OCI-LY7 (cell line): Measurements from ENCODE around the gene CCDC93. TPM values are rescaled to one million over a fixed set of nuclear protein-coding genes. Genes with fewer than 3 reads are reported as not detected.

Experiments used
- BruUV-seq: library from RNA; stranded (reverse); fragments of 400-500 nt; replicated peaks from 2 replicates; lab custom pipeline; 2021; lab: Mats Ljungman, UMichigan
- CTCF ChIA-PET: fragments of 300-600 bp; sonication (Branson Sonifier 250); formaldehyde crosslinking; loops from one replicate; lab custom pipeline; 2022; ENCODE audit warnings: antibody characterized with exemption; ENCODE audit not compliant: unreplicated experiment; lab: Charles Lee
- POLR2A ChIA-PET: fragments of 300-600 bp; sonication (Branson Sonifier 250); formaldehyde crosslinking; loops from one replicate; lab custom pipeline; 2022; ENCODE audit warnings: antibody characterized with exemption; lab: Charles Lee
- DNase-seq: peaks from one replicate; pipeline ENCODE4 v3.0.0-alpha.2; 2015; ENCODE audit warnings: low spot score
- H2AFZ ChIP-seq: fragments of 200-600 bp; sonication (generic), shearing (Covaris generic); 2 replicates; pipeline ENCODE4 v1.6.1; 2014; ENCODE audit warnings: mild to moderate bottlenecking, antibody characterized with exemption, low read length, moderate library complexity
- H3K27ac ChIP-seq: fragments of 200-600 bp; sonication (generic); 2 replicates; pipeline ENCODE4 v1.5.1; 2014; ENCODE audit warnings: mixed run types, low read depth, mild to moderate bottlenecking, moderate library complexity, low read length, inconsistent platforms; ENCODE audit not compliant: poor library complexity, severe bottlenecking
- H3K36me3 ChIP-seq: fragments of 200-600 bp; sonication (generic); 2 replicates; pipeline ENCODE4 v1.6.1; 2014; ENCODE audit warnings: mild to moderate bottlenecking, antibody characterized with exemption, low read length, moderate library complexity, mixed read lengths; ENCODE audit not compliant: insufficient read depth
- H3K4me1 ChIP-seq: fragments of 200-600 bp; sonication (generic); 2 replicates; pipeline ENCODE4 v1.5.1; 2014; ENCODE audit warnings: mild to moderate bottlenecking, low read length; ENCODE audit not compliant: insufficient read depth, poor library complexity, severe bottlenecking
- H3K4me2 ChIP-seq: fragments of 200-600 bp; sonication (generic); 2 replicates; pipeline ENCODE4 v1.6.1; 2014; ENCODE audit warnings: mild to moderate bottlenecking, low read length
- H3K4me3 ChIP-seq: fragments of 200-600 bp; sonication (generic); 2 replicates; pipeline ENCODE4 v1.5.1; 2014; ENCODE audit warnings: mild to moderate bottlenecking, low read depth, low read length; ENCODE audit not compliant: poor library complexity, severe bottlenecking
- H3K79me2 ChIP-seq: fragments of 200-600 bp; sonication (generic); 2 replicates; pipeline ENCODE4 v1.6.1; 2016; ENCODE audit warnings: low read depth, mild to moderate bottlenecking, low read length, moderate library complexity, mixed read lengths; ENCODE audit not compliant: insufficient read depth
- H3K9me2 ChIP-seq: fragments of 200-600 bp; sonication (generic); 2 replicates; pipeline ENCODE4 v1.6.1; 2016; ENCODE audit warnings: mild to moderate bottlenecking, low read length, mixed read lengths; ENCODE audit not compliant: insufficient read depth
- H3K9me3 ChIP-seq: fragments of 200-600 bp; sonication (generic); 2 replicates; pipeline ENCODE4 v1.6.1; 2014; ENCODE audit warnings: mild to moderate bottlenecking, mixed run types, low read length, mixed read lengths
- H4K20me1 ChIP-seq: fragments of 200-600 bp; sonication (generic); 2 replicates; pipeline ENCODE4 v1.6.1; 2014; ENCODE audit warnings: mild to moderate bottlenecking, antibody characterized with exemption, low read length, moderate library complexity, mixed read lengths; ENCODE audit not compliant: insufficient read depth
- EZH2phosphoT487 ChIP-seq: fragments of 200-600 bp; sonication (generic); IDR thresholded peaks from 2 replicates; pipeline ENCODE4 v1.6.1; 2018; ENCODE audit warnings: low read depth, borderline replicate concordance, mild to moderate bottlenecking, mixed run types, antibody characterized with exemption, low read length, moderate library complexity, mixed read lengths
- intact Hi-C: fragments of 100-400 bp; cut with micrococcal nuclease; formaldehyde crosslinking; loops from one replicate; pipeline ENCODE4 v1.10.0; 2022; ENCODE audit not compliant: unreplicated experiment
- total RNA-seq, 2 experiments: library from RNA; depleted of rRNA in 1 of 2; stranded (reverse); fragments of >200 nt in 1 of 2; shearing (Covaris generic) in 1 of 2; gene quantifications; 2 replicates each; pipeline ENCODE4 v1.2.3, GENCODE V29; 2014 to 2022
- TF ChIP-seq, protein P1 (sequence below): fragments of 200-600 bp; sonication (generic); conservative IDR thresholded peaks from 2 replicates; pipeline ENCODE4 v1.5.1; 2014; ENCODE audit warnings: mild to moderate bottlenecking, antibody characterized with exemption, low read length, moderate library complexity, mixed read lengths

CCDC93 gene
- total RNA-seq, 2 experiments from 2014 or later = 25.6 to 53.8 TPM

DNA sequence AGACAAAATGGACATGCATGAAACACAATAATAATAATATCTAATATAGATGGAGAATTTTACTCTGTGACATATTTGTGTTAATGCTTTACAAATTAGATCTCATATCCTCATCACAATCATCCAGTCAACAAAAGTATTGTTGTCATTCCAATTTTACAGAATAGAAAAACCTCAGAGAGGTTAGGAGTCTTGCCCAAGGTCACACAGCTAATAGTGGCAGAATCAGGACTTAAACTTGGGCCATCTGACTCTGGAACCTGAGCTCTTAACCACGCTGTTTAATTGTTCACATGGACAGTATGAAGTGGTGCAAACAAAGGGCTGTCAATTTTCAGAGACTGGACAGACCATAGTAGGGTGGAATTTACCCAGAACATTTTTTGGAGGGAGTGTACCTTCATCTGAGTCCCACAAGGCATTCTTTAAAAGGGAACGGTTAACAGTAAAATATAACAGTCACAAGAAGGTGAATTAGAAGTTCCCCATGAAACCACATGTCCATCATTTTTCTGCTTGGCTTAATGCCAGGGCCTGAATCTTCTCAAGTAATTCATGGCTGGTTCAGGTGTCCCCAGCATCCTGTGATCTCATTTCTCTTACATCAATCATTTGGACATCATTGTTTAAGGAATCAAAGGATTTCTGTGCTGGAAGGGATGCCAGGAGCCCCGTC is 35.4 kb upstream of the CCDC93 start:
- intact Hi-C loops = loop anchor here (5.0 to 10.0 kb wide), 2 partner anchors 153 to 806 kb away; no protein-coding TSS in a partner anchor
- Histone ChIP-seq H3K79me2 (no peaks in the 10 kb centered on the region), H3K9me2 (no peaks in the 10 kb centered on the region), H2AFZ (peak overlapping the region; percentile 65; the same call in 1 of the 2 replicates), H3K4me2 (peak overlapping the region; percentile 35), H4K20me1 (no peaks in the 10 kb centered on the region), H3K9me3 (no peaks in the 10 kb centered on the region), H3K36me3 (no peaks in the 10 kb centered on the region), H3K27ac (no peak overlapping the region), H3K4me1 (peaks cover 46% of the 10 kb centered on the region), H3K4me3 (no peak overlapping the region)
- ChIA-PET CTCF (interaction anchor here (4.1 kb wide), 1 partner anchor 11 kb away, joined by 56 read pairs; no protein-coding TSS in a partner anchor), POLR2A (interaction anchor here (1.1 to 4.8 kb wide), 3 partner anchors 11 to 22 kb away, joined by 4 to 72 read pairs (median 18); no protein-coding TSS in a partner anchor)
- peak; percentile 50 for DNase-seq
- no TSS peak for BruUV-seq
- TF ChIP-seq EZH2phosphoT487 = no peak
- TF ChIP-seq, protein P1, sequence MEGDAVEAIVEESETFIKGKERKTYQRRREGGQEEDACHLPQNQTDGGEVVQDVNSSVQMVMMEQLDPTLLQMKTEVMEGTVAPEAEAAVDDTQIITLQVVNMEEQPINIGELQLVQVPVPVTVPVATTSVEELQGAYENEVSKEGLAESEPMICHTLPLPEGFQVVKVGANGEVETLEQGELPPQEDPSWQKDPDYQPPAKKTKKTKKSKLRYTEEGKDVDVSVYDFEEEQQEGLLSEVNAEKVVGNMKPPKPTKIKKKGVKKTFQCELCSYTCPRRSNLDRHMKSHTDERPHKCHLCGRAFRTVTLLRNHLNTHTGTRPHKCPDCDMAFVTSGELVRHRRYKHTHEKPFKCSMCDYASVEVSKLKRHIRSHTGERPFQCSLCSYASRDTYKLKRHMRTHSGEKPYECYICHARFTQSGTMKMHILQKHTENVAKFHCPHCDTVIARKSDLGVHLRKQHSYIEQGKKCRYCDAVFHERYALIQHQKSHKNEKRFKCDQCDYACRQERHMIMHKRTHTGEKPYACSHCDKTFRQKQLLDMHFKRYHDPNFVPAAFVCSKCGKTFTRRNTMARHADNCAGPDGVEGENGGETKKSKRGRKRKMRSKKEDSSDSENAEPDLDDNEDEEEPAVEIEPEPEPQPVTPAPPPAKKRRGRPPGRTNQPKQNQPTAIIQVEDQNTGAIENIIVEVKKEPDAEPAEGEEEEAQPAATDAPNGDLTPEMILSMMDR = no peak

DNA sequence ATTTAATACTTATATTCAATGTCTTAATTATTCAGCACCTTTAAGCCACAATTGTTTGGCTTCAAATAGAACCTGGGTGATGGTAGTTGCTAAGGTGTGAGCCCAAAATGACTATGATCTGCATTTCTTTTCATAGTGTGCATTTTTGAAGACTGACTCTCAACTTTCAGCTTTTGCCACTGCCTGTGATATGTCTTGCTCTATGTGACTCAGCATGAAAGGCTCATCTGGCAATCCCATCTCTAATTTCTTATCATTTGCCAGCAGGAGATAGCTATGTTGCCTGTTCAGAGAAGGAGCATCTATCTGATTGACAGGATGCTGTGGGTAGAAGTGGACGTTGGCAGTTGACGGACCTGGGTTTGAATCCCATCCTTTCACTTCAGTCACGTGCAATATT is 34.5 kb upstream of the CCDC93 start:
- Histone ChIP-seq H3K27ac (no peak overlapping the region), H3K36me3 (no peaks in the 10 kb centered on the region), H3K9me2 (no peaks in the 10 kb centered on the region), H3K4me1 (peaks cover 42% of the 10 kb centered on the region), H4K20me1 (no peaks in the 10 kb centered on the region), H3K4me3 (no peak overlapping the region), H3K4me2 (no peak overlapping the region), H3K79me2 (no peaks in the 10 kb centered on the region), H2AFZ (peak overlapping the region; percentile 56), H3K9me3 (no peaks in the 10 kb centered on the region)
- BruUV-seq = no TSS peak
- intact Hi-C loops = loop anchor here (5.0 to 10.0 kb wide), 2 partner anchors 154 to 806 kb away; no protein-coding TSS in a partner anchor
- no peak for TF ChIP-seq EZH2phosphoT487
- TF ChIP-seq, protein P1 = no peak
- no peak for DNase-seq
- POLR2A ChIA-PET = interaction anchor here (2.8 to 4.8 kb wide), 3 partner anchors 7 to 19 kb away, joined by 18 to 72 read pairs (median 20); no protein-coding TSS in a partner anchor
- CTCF ChIA-PET = interaction anchor here (1.0 to 4.1 kb wide), 3 partner anchors 8 to 16 kb away, joined by 4 to 56 read pairs (median 11); no protein-coding TSS in a partner anchor
